Measurements from ENCODE around the gene AMMECR1.

- TF ChIP-seq POLR2AphosphoS5 (IDR thresholded peaks at IDR 0.05; ENCODE audit: low read depth, low read length) (no peak), TAF1 (IDR thresholded peaks at IDR 0.05; ENCODE audit: borderline replicate concordance, low read depth, low read length) (no peak)
Observed at GRCh38 chrX:110358548-110358947, 40.7 kb upstream of the AMMECR1 start, which contains the start of gene RTL9.
